Activated naive CD4-positive, alpha-beta T cell treated with anti-CD3 and anti-CD28 coated beads, Interleukin-2, amount 50 U/mL, for 16 hours (primary cell): Measurements from ENCODE around the gene CEACAM6.
A peak's percentile ranks its signal among the peaks of the same experiment; 100 is the strongest.
"Not testable (repeated sequence)": the region's sequence is repeated elsewhere in the genome, so short reads cannot be mapped to it uniquely, and the experiment has no call there.

Experiments
- DNase-seq: peaks from one replicate; pipeline ENCODE4 v3.0.0-alpha.2; 2020

The CEACAM6 gene

DNA sequence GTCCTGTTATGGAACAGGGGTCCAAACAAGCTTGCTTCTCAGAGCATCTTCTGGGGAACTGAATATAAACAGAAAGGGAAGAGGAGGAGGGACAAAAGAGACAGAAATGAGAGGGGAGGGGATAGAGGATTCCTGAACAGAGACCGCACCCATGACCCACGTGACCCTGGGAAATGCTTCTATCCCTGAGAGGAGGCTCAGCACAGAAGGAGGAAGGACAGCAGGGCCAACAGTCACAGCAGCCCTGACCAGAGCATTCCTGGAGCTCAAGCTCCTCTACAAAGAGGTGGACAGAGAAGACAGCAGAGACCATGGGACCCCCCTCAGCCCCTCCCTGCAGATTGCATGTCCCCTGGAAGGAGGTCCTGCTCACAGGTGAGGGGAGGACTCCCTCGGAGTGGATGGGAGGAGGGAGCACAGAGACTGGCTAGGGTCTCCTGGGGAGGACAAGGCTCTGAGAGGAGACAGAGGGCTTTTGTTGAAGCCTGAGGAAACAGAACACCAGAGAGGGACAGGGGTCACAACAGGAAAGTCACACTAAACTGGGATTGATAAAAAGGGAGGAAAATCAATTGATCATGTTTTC lies at the start of gene CEACAM6:
Gene CEACAM6, plus strand, starts transcription at position 203 of the 586 bp plus-strand sequence. Its CDS starts 109 bp downstream, at position 312.
- no peak for DNase-seq

DNA sequence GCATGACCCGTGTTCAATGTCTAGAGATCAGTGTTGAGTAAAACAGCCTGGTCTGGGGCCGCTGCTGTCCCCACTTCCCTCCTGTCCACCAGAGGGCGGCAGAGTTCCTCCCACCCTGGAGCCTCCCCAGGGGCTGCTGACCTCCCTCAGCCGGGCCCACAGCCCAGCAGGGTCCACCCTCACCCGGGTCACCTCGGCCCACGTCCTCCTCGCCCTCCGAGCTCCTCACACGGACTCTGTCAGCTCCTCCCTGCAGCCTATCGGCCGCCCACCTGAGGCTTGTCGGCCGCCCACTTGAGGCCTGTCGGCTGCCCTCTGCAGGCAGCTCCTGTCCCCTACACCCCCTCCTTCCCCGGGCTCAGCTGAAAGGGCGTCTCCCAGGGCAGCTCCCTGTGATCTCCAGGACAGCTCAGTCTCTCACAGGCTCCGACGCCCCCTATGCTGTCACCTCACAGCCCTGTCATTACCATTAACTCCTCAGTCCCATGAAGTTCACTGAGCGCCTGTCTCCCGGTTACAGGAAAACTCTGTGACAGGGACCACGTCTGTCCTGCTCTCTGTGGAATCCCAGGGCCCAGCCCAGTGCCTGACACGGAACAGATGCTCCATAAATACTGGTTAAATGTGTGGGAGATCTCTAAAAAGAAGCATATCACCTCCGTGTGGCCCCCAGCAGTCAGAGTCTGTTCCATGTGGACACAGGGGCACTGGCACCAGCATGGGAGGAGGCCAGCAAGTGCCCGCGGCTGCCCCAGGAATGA lies 48.4 kb upstream of the CEACAM6 start:
- peak; percentile 72 for DNase-seq

DNA sequence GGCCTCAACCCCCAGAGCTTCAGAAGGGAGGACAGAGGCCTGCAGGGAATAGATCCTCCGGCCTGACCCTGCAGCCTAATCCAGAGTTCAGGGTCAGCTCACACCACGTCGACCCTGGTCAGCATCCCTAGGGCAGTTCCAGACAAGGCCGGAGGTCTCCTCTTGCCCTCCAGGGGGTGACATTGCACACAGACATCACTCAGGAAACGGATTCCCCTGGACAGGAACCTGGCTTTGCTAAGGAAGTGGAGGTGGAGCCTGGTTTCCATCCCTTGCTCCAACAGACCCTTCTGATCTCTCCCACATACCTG lies 47.9 kb upstream of the CEACAM6 start:
- DNase-seq = no peak

DNA sequence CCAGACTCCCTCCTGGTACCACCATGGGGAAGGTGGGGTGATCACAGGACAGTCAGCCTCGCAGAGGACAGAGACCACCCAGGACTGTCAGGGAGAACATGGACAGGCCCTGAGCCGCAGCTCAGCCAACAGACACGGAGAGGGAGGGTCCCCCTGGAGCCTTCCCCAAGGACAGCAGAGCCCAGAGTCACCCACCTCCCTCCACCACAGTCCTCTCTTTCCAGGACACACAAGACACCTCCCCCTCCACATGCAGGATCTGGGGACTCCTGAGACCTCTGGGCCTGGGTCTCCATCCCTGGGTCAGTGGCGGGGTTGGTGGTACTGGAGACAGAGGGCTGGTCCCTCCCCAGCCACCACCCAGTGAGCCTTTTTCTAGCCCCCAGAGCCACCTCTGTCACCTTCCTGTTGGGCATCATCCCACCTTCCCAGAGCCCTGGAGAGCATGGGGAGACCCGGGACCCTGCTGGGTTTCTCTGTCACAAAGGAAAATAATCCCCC lies 47.4 kb upstream of the CEACAM6 start:
- no peak for DNase-seq

DNA sequence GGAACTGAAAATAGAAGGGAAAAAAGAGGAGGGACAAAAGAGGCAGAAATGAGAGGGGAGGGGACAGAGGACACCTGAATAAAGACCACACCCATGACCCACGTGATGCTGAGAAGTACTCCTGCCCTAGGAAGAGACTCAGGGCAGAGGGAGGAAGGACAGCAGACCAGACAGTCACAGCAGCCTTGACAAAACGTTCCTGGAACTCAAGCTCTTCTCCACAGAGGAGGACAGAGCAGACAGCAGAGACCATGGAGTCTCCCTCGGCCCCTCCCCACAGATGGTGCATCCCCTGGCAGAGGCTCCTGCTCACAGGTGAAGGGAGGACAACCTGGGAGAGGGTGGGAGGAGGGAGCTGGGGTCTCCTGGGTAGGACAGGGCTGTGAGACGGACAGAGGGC lies 46.8 kb upstream of the CEACAM6 start, which contains the start of gene CEACAM5:
Gene CEACAM5, plus strand, starts transcription at position 146 of the 400 bp plus-strand sequence. Its CDS starts 106 bp downstream, at position 252.
- DNase-seq = no peak

DNA sequence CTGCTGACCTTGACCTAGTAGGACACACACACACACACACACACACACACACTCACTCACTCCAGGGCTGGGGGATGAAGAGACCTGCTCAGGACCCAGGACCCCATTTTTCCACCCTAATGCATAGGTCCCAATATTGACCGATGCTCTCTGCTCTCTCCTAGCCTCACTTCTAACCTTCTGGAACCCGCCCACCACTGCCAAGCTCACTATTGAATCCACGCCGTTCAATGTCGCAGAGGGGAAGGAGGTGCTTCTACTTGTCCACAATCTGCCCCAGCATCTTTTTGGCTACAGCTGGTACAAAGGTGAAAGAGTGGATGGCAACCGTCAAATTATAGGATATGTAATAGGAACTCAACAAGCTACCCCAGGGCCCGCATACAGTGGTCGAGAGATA lies 45.8 kb upstream of the CEACAM6 start:
- DNase-seq = not testable (repeated sequence)

DNA sequence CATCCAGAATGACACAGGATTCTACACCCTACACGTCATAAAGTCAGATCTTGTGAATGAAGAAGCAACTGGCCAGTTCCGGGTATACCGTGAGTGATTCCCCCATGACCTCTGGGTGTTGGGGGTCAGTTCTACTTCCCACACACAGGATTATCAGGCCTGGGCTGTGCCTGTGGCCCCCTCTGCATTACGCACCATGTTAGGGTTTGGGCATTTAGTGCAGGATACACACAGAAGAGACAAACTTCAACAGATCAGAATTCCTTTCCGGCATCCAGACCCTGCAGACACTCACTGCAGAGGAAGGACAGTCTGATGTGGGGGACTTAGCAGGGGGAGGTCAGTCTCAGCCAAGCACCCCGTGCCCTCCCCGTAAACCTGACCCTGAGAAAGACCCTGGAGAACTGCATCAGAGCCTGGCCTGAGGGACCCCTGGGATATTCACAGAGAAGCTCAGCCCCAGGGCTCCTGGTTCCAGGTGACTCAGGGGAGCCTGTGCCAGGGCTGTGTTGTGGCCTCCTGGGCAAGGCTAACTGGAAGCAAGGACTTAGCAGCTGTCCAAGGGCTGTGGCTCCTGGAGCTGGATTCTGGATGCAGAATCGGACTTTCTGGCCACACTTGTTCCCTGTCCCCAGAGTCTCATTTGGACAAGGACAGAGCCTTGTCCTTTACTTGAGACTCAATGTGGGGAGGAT lies 45.2 kb upstream of the CEACAM6 start:
- DNase-seq = no peak

DNA sequence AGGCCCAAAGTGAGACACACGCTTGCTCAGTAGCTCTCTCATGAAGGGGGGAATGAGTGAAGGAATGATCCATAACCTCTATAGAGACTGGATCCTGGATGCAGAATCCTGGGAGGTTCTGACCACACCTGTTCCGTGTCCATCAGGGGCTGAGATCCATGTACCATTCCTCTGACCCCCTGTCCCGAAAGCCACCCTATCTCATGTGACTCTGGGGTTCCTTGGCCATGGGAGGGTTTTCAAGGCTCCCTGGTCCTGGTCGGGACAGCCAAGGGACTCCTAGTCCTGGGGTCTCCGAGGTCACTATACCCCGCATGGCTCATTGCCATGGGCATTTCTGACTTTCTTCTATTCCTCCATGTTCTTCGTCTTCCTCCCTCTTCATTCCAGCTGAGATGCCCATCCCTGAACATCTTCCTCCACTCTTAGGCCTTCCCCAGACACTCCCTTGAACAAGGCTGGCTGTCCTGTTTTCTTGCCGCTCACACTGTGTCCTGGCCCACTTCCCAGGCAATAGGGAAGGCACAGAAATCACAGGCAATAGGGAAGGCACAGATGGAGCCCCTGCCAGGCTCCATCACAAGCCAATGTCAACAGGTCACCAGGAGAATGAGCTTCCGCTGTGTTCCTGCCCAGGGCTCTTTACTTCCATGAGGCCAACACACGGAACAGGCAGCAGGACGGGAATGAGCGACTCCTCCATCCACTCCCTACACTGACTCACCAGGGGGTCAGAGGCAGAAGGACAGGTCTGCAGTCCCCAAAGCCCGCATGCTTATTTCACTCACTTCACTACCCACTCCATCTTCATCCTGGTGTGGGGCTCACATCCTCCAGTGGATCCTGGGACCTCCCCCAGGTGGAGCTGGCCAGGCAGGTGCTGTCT lies 43.7 kb upstream of the CEACAM6 start:
- no peak for DNase-seq

DNA sequence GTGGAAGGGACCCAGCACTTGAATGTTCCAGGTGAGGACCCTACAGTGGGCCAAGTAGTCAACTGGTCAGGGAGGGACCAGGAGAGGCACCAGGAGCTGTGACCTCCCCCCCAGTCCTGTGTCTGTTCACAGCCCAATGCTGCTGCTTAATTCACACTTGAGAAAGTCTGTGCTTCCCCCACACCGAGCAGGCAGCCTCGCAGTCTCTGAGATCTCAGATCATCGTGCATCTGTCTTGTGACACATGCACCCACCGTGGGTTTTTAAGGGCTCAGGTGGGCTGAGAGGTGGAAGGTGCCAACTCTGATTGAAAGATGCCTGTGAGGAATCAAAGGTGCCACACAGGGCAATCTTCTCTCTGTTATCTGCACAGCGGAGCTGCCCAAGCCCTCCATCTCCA lies 40.7 kb upstream of the CEACAM6 start:
- no peak for DNase-seq

DNA sequence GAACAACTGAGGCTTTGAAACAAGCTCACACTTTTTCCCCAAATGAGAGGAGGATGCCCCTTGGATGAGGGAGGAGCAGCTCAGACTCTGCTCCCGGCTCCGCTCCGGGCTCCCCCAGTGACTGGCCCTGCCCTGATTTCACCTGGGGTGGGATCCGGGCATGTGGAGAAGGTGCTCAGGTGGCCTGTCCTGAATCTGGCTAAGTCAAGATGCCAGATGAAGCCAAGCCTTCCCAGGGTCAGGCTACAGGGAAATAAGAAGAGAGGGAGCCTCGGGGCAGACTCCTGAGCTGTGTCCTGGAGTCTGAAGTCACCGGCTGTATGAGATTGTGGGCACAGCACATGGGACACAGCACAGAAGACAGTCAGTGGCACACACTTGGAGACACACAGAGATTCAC lies 36.6 kb upstream of the CEACAM6 start:
- no peak for DNase-seq

DNA sequence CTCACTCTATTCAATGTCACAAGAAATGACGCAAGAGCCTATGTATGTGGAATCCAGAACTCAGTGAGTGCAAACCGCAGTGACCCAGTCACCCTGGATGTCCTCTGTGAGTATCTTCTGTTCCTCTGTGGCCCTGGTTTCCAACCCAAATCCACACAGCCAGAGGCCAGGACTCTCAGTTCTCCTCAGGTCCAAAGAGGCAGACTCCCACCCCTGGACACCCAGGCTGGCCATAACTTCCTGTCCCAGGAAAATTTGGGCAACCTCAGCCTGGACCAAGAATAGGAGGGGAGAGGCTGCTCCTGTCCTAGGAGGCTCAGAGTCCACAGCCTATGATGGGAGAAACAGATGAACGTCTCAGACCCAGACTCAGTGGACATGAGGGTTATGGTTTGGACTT lies 35.2 kb upstream of the CEACAM6 start:
- DNase-seq = no peak

DNA sequence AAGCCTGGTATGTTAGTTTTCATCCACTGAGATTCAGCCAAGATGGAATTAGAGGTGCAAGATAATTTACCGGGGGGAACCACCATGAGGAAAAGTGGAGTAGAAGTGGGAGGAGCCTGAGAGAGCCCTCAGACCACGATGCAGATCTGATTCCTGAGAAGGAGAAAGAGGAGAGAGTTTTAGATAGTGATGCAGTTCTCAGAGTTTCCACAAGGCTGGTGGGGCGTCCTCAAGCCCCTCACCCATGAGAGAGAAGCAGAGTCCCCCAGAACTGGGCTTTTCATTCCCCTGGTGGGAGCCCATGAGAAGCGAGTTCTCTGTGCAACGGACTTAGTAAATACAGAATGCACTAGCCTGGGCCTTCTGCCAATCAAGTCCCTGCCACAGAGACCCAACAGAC lies 28.8 kb upstream of the CEACAM6 start:
- no peak for DNase-seq

DNA sequence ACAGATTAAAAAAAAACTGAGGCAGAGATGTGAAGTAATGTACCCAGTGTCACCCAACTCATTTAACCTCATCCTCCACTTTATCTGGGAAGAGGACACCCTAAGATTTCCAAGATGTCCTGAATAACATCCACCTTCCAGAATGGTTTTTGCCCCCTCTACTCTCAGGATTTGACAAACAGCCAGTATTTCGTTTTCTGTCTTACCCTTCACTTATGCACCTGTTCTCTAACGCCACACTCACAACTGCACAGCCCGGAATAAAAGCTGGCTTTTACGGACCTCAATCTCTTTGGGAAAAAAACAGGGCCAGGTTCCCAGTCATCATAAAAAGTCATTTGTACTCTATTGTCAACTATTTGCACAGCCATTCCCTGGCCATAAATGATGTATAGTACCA lies 21.2 kb upstream of the CEACAM6 start:
- DNase-seq = no peak

DNA sequence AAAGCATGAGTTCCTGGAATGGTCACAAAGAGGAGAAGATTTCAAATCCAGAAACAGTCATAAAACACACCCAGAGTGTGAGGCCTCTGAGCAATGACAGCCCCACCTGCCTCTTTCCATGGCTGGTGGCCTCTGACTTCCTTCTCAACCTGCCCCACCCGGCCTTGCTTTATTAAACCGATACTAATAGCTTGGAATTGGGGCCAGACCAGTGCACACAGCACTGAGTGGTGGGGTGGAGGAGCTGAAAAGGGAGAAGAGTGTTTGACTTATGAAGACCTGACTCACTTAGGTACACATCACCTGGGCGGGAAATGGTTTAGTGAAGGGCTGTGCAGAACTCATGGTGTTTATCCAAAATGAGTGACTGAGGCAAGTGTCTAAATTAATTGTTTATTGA lies 20.7 kb upstream of the CEACAM6 start:
- no peak for DNase-seq

DNA sequence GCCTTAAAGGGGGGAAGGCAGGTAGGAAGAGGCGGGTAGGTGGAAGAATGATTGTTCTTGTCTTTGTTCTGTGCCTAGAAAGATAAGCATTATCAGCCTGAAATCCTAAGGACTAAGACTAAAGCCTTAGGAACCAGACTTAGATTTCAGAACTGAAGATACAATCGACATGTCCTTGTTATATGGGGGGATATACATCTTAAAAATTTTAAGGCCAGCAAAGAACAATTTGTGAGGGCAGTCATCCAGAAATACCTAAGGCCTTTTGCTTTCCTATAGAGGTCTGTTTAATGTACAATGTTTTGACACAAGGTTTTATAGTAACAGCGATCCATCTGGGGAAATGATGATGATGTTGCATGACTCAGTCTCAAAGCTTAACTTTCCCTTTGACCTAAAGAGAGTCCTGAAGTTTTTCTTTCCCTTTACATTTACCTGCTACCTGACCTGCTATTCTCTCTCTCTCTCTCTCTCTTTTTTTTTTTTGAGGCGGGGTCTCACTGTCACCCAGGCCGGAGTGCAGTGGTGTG lies 20.2 kb upstream of the CEACAM6 start:
- no peak for DNase-seq

DNA sequence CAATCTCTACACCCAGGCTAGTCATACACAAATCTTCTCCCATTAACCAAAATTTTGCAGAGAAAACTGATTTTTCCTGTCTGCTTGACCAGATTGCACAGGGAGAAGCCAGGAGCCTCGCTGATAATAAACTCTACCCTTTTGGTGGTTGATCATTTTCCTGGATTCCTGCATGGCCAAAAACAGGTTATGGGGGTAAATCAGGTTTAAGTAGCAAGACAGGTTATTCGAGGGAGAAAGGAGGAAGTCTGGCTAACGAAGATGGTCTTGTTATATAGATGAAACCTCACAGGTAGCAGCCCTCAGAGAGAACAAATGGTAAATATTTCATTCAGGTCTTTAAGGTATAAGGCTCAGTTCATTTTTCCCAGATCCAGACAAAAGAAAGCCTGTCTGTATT lies 16.0 kb upstream of the CEACAM6 start:
- DNase-seq = no peak

DNA sequence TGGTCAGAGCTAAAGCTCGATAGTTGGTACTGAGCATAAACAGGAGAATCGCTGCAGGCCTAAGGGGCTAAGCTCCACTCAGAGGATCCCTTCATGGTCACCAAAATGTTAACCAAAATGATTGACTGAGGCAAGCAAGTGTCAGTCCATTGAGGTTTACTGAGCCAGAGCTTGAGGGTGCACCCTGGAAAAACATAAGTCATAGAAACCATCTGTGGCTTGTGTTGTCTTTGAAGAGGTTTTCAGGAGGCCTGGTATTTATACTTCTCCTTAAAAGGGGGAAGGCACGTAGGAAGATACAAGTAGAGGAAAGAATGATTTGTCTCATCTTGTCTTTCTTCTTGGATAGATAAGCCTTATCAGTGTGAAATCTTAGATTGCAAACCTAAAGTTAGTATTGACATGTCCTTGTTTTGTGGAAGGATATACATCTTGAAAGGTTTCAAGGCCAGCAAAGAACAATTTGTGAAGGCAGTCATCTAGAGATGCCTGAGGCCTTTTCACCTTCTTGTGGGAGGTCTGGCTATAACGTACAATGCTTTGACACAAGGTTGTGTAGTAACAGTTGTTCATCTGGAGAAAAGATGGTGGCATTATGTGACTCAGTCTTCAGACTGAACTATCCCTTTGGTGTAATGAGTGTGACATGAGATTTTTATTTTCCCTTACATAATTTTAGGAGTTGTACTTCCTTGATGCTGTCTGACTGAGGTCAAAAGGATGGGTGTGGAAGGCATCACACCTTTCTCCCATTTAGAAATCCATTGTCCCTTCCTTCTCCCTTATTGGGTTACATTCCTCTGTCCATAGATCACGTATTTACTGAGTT lies 14.7 kb upstream of the CEACAM6 start:
- DNase-seq = no peak

DNA sequence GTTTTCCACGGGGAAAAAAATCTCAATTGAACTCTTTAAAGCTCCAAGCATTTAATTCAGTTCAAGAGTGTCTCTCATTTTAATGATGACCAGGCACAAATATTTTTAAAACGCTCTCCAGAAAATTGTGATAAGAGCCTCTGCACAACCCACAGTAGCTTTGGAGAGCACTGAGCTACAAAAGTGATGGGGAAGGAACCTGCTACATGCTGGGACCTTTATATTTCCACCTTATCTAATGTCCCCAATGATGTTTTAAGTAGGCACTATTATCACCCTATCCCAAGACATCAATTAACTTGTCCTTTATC lies 14.1 kb upstream of the CEACAM6 start:
- no peak for DNase-seq

DNA sequence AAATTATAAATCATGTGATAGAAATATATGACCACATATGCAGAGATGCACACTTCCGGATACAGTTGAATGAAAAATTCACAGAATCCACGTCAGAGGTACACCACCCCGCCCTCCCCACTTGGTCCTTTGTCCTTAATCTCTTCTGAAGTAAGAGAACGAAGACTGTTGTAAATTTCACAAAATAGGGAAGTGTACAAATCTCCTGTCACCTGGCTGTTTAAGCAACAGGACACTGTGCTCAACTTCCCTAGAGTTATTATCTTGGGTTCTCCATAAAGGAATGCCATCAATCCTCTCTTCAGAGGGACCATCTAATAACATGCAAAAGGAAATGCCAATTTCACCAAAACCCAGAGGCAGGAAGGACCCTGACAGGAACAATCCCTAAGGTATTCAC lies 10.5 kb upstream of the CEACAM6 start:
- DNase-seq = no peak

DNA sequence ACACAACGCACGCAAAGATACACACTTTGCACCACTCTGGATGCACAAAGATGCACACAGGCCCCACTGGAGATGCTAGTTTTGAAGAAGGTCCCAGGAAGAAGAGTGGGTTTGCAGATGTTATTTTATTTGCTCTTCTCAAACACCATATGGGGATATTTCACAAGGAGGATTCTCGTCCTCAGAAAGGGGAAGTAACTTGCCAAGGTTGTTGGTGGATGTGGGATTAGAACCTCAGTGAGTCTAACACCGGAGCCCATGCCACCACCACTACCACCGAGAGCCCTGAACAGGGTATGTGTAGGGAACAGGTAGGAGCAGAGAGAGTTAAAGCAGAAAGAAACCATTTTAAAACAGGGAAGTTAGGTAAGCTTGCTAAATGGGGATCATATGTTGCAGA lies 9.6 kb upstream of the CEACAM6 start:
- DNase-seq = no peak

DNA sequence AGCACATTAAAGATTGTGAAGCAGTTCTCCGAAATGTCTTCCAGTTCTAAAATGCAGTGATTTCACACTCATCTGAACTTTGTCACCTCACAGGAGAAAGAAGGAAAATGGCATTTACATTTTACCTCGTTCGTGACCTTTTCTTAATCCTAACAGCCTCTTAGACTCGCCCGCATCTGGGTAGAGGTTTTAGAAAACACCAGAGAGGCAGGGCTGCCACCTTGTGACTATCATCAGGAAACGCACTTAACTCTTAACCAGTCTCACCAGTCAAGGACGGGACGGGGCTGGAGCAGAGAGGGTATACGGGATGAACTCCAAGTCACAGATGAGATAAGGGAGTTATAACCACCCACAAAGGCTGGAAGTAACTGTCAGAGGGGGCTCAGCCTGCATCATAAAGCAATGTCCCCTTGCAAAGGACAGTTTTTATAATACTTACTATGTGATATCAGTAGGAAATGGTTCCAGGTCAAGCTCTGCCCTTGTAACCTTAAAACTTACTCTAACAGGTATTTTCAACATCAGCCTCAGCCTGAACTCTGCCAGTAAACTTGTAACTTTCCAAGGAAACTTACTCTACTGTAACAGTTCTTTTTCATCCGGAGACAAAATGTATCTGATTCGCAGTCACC lies 8.6 kb upstream of the CEACAM6 start:
- peak; percentile 46 for DNase-seq

DNA sequence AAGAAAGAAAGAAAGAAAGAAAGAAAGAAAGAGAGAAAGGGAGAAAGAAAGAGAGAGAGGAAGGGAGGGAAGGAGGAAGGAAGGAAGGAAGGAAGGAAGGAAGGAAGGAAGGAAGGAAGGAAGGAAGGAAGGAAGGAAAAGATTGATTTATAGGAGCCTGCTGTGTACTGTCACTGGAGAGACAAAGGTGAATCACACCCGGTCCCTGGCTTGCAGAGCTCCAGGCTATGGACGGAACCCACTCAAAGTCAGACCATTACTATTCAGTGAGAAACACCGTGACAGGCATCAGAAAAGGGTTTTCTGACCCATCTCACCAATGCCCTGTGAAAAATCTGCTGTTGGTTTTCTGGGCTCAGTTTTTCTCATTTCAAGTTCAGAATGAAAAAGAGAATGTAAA lies 7.3 kb upstream of the CEACAM6 start:
- DNase-seq = no peak
